SK-N-SH (cell line): Measurements from ENCODE around the gene KAT5. TPM values are rescaled to one million over a fixed set of nuclear protein-coding genes. Genes with fewer than 3 reads are reported as not detected.

Experiments
- CTCF ChIA-PET: fragments of 300-600, 350-600 bp; formaldehyde crosslinking; extraction: SDS; loops from one replicate; lab custom pipeline; 2021; lab: Yijun Ruan, JAX
- POLR2A ChIA-PET: fragments of 350-600 bp; sonication (Branson Sonifier 250); formaldehyde crosslinking; extraction: SDS; loops from one replicate; lab custom pipeline; 2020; ENCODE audit warnings: antibody characterized with exemption, inconsistent platforms; lab: Yijun Ruan, JAX
- DNase-seq: peaks from one replicate; pipeline ENCODE4 v3.0.0; 2012
- H2AFZ ChIP-seq: fragments of 200-600 bp; sonication (generic); 2 replicates; pipeline ENCODE4 v1.8.1; 2016; ENCODE audit warnings: antibody characterized with exemption, mild to moderate bottlenecking, low read depth
- H3F3A ChIP-seq: fragments of 200-600 bp; sonication (generic); replicated peaks from 2 replicates; pipeline ENCODE3; 2016; ENCODE audit warnings: antibody characterized with exemption, mild to moderate bottlenecking; ENCODE audit not compliant: insufficient read depth
- H3K27ac ChIP-seq, 2 experiments: fragments of 200-500 bp in 1 of 2; fragments of 200-600 bp in 1 of 2; sonication (Bioruptor generic) in 1 of 2; sonication (generic), shearing (Covaris generic) in 1 of 2; 2 replicates each; pipeline versions ENCODE4 v1.5.1 to v1.6.1; 2014 to 2016; ENCODE audit warnings: low read depth in 2 of 2, inconsistent platforms in 1 of 2, low read length in 1 of 2, mild to moderate bottlenecking in 1 of 2, mixed read lengths in 1 of 2
- H3K27me3 ChIP-seq: fragments of 200-600 bp; sonication (generic), shearing (Covaris generic); 2 replicates; pipeline ENCODE4 v1.6.1; 2016; ENCODE audit warnings: mixed run types; ENCODE audit not compliant: insufficient read depth
- H3K36me3 ChIP-seq, 2 experiments: fragments of 200-500 bp in 1 of 2; fragments of 200-600 bp in 1 of 2; sonication (Bioruptor generic) in 1 of 2; sonication (generic) in 1 of 2; replicated peaks in 1 of 2; 2 replicates each; pipeline versions ENCODE3 to v1.5.1; 2014 to 2016; ENCODE audit warnings: low read length in 1 of 2, mild to moderate bottlenecking in 1 of 2; ENCODE audit not compliant: insufficient read depth in 2 of 2, control insufficient read depth in 1 of 2
- H3K4me1 ChIP-seq, 2 experiments: fragments of 200-500 bp in 1 of 2; fragments of 200-600 bp in 1 of 2; sonication (Bioruptor generic) in 1 of 2; sonication (generic), shearing (Covaris generic) in 1 of 2; 2 replicates each; pipeline versions ENCODE4 v1.5.1 to v1.6.1; 2014 to 2016; ENCODE audit warnings: low read depth in 1 of 2, low read length in 1 of 2, mixed run types in 1 of 2; ENCODE audit not compliant: insufficient read depth in 2 of 2, control insufficient read depth in 1 of 2
- H3K4me2 ChIP-seq: fragments of 200-600 bp; sonication (generic), shearing (Covaris generic); 2 replicates; pipeline ENCODE4 v1.6.1; 2017; ENCODE audit warnings: mixed run types
- H3K4me3 ChIP-seq, 2 experiments: fragments of 200-500 bp in 1 of 2; fragments of 200-600 bp in 1 of 2; sonication (Bioruptor generic) in 1 of 2; sonication (generic), shearing (Covaris generic) in 1 of 2; 2 replicates each; pipeline versions ENCODE4 v1.5.1 to v1.8.1; 2014 to 2016; ENCODE audit warnings: low read depth in 2 of 2, inconsistent platforms in 1 of 2, low read length in 1 of 2, mild to moderate bottlenecking in 1 of 2, mixed read lengths in 1 of 2, moderate library complexity in 1 of 2
- H3K79me2 ChIP-seq: fragments of 200-600 bp; sonication (generic); 2 replicates; pipeline ENCODE4 v1.8.1; 2017; ENCODE audit warnings: mild to moderate bottlenecking; ENCODE audit not compliant: insufficient read depth
- H3K9ac ChIP-seq: fragments of 200-600 bp; sonication (generic); 2 replicates; pipeline ENCODE4 v1.6.1; 2017; ENCODE audit warnings: mixed run types
- H3K9me2 ChIP-seq: fragments of 200-600 bp; sonication (generic); 2 replicates; pipeline ENCODE4 v1.6.1; 2017; ENCODE audit warnings: mixed run types
- H3K9me3 ChIP-seq: fragments of 200-600 bp; sonication (generic); 2 replicates; pipeline ENCODE4 v1.6.1; 2017; ENCODE audit warnings: mixed run types, mild to moderate bottlenecking, moderate library complexity
- H4K20me1 ChIP-seq: fragments of 200-600 bp; sonication (generic); 2 replicates; pipeline ENCODE4 v1.6.1; 2017; ENCODE audit warnings: mild to moderate bottlenecking, mixed run types; ENCODE audit not compliant: insufficient read depth
- CHD2 ChIP-seq: fragments of 150-350 bp; IDR thresholded peaks from 2 replicates; pipeline ENCODE4 v1.6.1; 2018; ENCODE audit warnings: low read length; ENCODE audit not compliant: partially characterized antibody
- EP300 ChIP-seq, 2 experiments: IDR thresholded peaks; 2 replicates each; pipeline versions ENCODE4 v1.4.0 to v1.6.1; 2012; ENCODE audit warnings: borderline replicate concordance in 1 of 2, low read depth in 1 of 2, low read length in 1 of 2
- FOXJ3 ChIP-seq: sonication (generic); formaldehyde crosslinking; IDR thresholded peaks from 2 replicates; pipeline ENCODE4 v1.5.1; 2020; ENCODE audit warnings: mild to moderate bottlenecking, missing genetic modification reagents
- GATA2 ChIP-seq: sonication (generic); formaldehyde crosslinking; IDR thresholded peaks from 2 replicates; pipeline ENCODE4 v1.5.0; 2020; ENCODE audit warnings: mild to moderate bottlenecking, missing genetic modification reagents
- JUND ChIP-seq: IDR thresholded peaks from 2 replicates; pipeline ENCODE4 v1.4.0; 2012
- NFIC ChIP-seq: IDR thresholded peaks from 2 replicates; pipeline ENCODE4 v1.4.0; 2012; ENCODE audit warnings: borderline replicate concordance
- NRF1 ChIP-seq: IDR thresholded peaks from 2 replicates; pipeline ENCODE4 v1.6.1; 2012; ENCODE audit warnings: low read depth, mild to moderate bottlenecking, low read length
- RXRA ChIP-seq: IDR thresholded peaks from 2 replicates; pipeline ENCODE4 v1.4.0; 2012; ENCODE audit warnings: low read depth, mild to moderate bottlenecking, borderline replicate concordance
- TAF1 ChIP-seq: IDR thresholded peaks from 2 replicates; pipeline ENCODE4 v1.6.1; 2012; ENCODE audit warnings: low read depth, mild to moderate bottlenecking, low read length, moderate library complexity, borderline replicate concordance
- TCF12 ChIP-seq: IDR thresholded peaks from 2 replicates; pipeline ENCODE4 v1.4.0; 2012
- USF2 ChIP-seq: fragments of 150-350 bp; IDR thresholded peaks from 2 replicates; pipeline ENCODE4 v1.6.1; 2017; ENCODE audit warnings: antibody characterized with exemption, low read length, low read depth, borderline replicate concordance
- YY1 ChIP-seq: IDR thresholded peaks from 2 replicates; pipeline ENCODE4 v1.4.0; 2012; ENCODE audit warnings: low read depth, mild to moderate bottlenecking
- ZBTB33 ChIP-seq: IDR thresholded peaks from 2 replicates; pipeline ENCODE4 v1.4.0; 2012; ENCODE audit warnings: low read depth, borderline replicate concordance
- WGBS: methylation state at CpG from one replicate; pipeline ENCODE4 v1.1.6; 2017; ENCODE audit warnings: low lambda C conversion rate; 5-methylcytosine and 5-hydroxymethylcytosine counted together
- polyA plus RNA-seq, 3 experiments: library from polyadenylated mRNA; depleted of rRNA; stranded (reverse); fragments of >200 nt; gene quantifications; 2 replicates each; pipeline ENCODE4 v1.2.3, GENCODE V29; 2012
- TF ChIP-seq, protein P1 (sequence below): fragments of 200-600 bp; sonication (generic); IDR thresholded peaks from 2 replicates; pipeline ENCODE4 v1.6.1; 2017; ENCODE audit warnings: antibody characterized with exemption, mild to moderate bottlenecking, moderate library complexity

Gene KAT5
- polyA plus RNA-seq, 1 of the 3 experiments (the other 2 are of a cell fraction) = 51.9 TPM

DNA sequence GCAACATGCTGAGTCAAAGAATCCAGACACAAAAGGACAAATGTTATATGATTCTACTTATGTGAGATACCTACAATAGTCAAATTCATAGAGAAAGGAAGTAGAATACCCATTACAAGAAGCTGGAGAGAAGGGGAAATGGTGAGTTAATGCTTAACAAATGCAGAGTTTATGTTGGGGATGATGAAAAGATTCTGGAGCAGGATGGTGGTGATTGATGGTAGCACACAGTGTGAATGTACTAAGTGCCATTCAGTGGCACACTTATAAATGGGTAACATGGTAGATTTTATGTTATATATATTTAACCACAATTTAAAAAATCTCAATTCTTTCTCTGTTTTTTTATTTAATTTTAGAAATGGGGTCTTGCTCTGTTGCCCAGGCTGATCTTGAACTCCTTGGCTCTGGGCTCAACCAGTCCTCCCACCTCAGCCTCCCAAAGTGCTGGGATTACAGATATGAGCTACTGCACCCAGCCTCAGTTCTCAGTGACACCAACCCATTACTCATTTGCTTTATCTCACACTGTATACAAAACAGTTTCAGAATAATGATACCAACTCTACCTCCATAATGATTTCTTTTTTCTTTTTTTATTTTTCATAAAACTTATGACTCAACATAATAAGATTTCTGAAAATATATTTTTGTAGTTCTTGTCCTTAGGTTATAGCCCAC lies 39.7 kb upstream of the KAT5 start:
- no peak for DNase-seq
- no peaks in the 10 kb centered on the region for H4K20me1 ChIP-seq
- no peak overlapping the region for H2AFZ ChIP-seq
- no peak overlapping the region for H3K27ac ChIP-seq
- H3K9me2 ChIP-seq = no peaks in the 10 kb centered on the region
- no peak overlapping the region for H3K4me2 ChIP-seq
- no peaks in the 10 kb centered on the region for H3K9me3 ChIP-seq
- no peak overlapping the region for H3K9ac ChIP-seq
- no peaks in the 10 kb centered on the region for H3K79me2 ChIP-seq
- H3F3A ChIP-seq = no peaks in the 10 kb centered on the region
- no peak overlapping the region for H3K4me3 ChIP-seq
- H3K36me3 ChIP-seq = no peaks in the 10 kb centered on the region
- no peak for TF ChIP-seq TCF12
- no peak for TF ChIP-seq FOXJ3
- no peak for TF ChIP-seq NFIC
- TF ChIP-seq EP300 (IDR thresholded peaks at IDR 0.05; ENCODE audit: borderline replicate concordance in 1 of 2, low read depth in 1 of 2, low read length in 1 of 2) = no peak
- no peak for TF ChIP-seq TAF1
- TF ChIP-seq, protein P1, sequence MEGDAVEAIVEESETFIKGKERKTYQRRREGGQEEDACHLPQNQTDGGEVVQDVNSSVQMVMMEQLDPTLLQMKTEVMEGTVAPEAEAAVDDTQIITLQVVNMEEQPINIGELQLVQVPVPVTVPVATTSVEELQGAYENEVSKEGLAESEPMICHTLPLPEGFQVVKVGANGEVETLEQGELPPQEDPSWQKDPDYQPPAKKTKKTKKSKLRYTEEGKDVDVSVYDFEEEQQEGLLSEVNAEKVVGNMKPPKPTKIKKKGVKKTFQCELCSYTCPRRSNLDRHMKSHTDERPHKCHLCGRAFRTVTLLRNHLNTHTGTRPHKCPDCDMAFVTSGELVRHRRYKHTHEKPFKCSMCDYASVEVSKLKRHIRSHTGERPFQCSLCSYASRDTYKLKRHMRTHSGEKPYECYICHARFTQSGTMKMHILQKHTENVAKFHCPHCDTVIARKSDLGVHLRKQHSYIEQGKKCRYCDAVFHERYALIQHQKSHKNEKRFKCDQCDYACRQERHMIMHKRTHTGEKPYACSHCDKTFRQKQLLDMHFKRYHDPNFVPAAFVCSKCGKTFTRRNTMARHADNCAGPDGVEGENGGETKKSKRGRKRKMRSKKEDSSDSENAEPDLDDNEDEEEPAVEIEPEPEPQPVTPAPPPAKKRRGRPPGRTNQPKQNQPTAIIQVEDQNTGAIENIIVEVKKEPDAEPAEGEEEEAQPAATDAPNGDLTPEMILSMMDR = no peak
- TF ChIP-seq GATA2 (CRISPR knock-in tag) = no peak
- POLR2A ChIA-PET = no interaction called here
- H3K4me1 ChIP-seq = no peaks in the 10 kb centered on the region
- no peaks in the 10 kb centered on the region for H3K27me3 ChIP-seq
- CTCF ChIA-PET = interaction anchor here (1.9 kb wide), 1 partner anchor 39 kb away, joined by 5 read pairs; the partner anchor contains the start of gene KAT5

DNA sequence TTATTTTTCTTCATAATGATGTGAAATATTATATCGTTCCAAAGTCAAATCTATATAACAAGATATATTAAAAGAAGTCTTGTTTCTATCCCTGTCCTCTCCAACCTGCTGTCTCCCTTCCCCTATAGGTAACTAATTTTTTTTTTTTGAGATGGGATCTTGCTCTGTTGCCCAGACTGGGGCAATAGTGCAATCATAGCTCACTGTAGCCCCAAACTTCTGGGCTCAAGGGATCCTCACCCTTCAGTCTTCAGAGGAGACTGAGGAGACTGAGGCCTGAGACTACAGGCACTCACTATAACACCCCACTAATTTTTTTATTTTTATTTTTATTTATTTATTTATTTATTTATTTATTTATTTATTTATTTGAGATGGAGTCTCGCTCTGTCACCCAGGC lies 39.1 kb upstream of the KAT5 start:
- no peaks in the 10 kb centered on the region for H3K36me3 ChIP-seq
- no peak overlapping the region for H3K4me2 ChIP-seq
- TF ChIP-seq CHD2 (no peak), RXRA (no peak), JUND (no peak), ZBTB33 (no peak), NRF1 (no peak), FOXJ3 (no peak), GATA2 (CRISPR knock-in tag) (no peak), USF2 (no peak), YY1 (no peak)
- no peak overlapping the region for H3K4me3 ChIP-seq
- DNase-seq = no peak
- H4K20me1 ChIP-seq = no peaks in the 10 kb centered on the region
- no peaks in the 10 kb centered on the region for H3K79me2 ChIP-seq
- no peaks in the 10 kb centered on the region for H3K9me2 ChIP-seq
- no peak overlapping the region for H2AFZ ChIP-seq
- no peaks in the 10 kb centered on the region for H3K9me3 ChIP-seq
- ChIA-PET CTCF (interaction anchor here (0.7 to 1.9 kb wide), 2 partner anchors 39 to 150 kb away, joined by 3 to 5 read pairs; partner anchors contain the start of gene KAT5), POLR2A (no interaction called here)
- 75% methylated on average over 2 of the region's 2 CpGs for WGBS
- H3K27me3 ChIP-seq = no peaks in the 10 kb centered on the region
- H3F3A ChIP-seq = no peaks in the 10 kb centered on the region
- H3K27ac ChIP-seq = no peak overlapping the region
- no peak overlapping the region for H3K9ac ChIP-seq
- H3K4me1 ChIP-seq = no peaks in the 10 kb centered on the region
